ENCODE results near the gene RAX2.

The RAX2 gene

DNA sequence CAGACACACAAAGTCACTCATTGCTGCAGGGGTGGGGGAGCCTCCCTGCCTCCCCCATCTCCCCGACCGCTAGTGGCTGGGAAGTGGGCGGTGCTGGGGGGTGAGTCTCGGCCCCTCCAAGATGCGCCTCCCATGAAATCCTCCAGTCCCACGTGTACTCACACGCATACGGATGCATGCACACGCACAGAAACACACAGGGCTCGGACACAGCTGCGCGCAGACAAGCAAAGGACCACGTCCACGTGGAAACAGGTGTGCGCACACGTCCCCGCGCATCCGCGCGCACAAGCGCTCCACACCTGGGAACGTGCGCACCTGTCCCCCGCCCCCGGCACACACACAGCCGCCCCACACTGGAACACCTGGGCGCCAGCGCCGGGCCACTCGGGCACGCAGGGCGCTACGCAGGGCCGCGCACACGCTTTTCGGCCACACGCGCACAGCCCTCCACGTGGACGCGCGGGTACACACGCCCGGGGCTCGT lies 13.5 kb upstream of the RAX2 start:
- no peak overlapping the region for H2AFZ ChIP-seq (ENCODE audit: low read depth)

DNA sequence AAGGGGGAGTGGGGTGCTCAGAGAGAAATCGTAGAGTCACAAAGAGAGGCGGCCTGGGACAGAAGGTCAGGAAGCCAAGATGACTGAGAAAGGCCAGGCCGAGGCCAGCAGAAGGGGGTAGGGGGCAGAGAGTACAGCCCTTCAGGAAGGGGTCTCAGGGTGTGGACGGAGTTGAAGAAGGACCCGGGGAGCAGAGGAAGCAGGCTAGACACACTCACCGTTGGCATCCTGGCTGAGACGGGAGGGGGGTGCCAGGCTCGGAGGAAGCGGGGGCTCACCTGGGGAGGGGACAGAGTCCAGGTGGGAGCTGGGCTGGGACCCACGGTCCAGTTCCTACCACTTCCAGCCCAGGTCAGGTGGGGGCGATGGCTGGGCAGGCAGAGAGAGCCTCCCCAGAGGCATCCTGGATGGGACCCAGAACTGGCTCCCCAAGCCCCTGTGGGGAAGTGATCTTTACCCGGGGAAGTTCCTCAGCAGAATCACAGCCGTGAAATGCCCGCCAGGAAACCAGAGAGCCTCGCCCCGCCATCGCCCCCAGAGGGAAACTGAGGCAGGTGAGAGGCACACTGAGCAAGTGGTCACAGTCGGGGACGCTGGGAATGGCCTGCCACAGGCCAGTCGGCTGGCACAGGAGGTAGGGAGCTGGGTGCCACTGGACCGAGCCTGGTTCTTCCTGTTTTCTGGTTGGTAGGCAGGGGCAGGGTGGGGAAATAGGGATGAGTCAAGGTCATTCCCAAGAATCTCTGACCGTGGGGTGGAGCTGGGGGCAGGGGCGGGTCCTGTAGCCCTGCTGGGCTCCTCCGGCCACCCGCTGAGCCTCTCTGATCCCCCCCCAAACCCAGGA lies 12.8 kb upstream of the RAX2 start:
- no peaks in the 10 kb centered on the region for H4K20me1 ChIP-seq (ENCODE audit: insufficient read depth)
- H3K79me2 ChIP-seq (ENCODE audit: insufficient read depth, low read depth): no peaks in the 10 kb centered on the region
- no peak overlapping the region for H3K27ac ChIP-seq
- no peak overlapping the region for H3K4me3 ChIP-seq (IDR thresholded peaks at IDR 0.05; ENCODE audit: insufficient read depth, low read depth, low read length)
- no peaks in the 10 kb centered on the region for H3K36me3 ChIP-seq (ENCODE audit: insufficient read depth)
- H3K4me1 ChIP-seq (ENCODE audit: low read depth, poor library complexity, severe bottlenecking): no peaks in the 10 kb centered on the region
- no peak overlapping the region for H2AFZ ChIP-seq (ENCODE audit: low read depth)
- no peak overlapping the region for H3K9ac ChIP-seq
- no peak overlapping the region for H3K4me2 ChIP-seq
- TF ChIP-seq, protein P1, sequence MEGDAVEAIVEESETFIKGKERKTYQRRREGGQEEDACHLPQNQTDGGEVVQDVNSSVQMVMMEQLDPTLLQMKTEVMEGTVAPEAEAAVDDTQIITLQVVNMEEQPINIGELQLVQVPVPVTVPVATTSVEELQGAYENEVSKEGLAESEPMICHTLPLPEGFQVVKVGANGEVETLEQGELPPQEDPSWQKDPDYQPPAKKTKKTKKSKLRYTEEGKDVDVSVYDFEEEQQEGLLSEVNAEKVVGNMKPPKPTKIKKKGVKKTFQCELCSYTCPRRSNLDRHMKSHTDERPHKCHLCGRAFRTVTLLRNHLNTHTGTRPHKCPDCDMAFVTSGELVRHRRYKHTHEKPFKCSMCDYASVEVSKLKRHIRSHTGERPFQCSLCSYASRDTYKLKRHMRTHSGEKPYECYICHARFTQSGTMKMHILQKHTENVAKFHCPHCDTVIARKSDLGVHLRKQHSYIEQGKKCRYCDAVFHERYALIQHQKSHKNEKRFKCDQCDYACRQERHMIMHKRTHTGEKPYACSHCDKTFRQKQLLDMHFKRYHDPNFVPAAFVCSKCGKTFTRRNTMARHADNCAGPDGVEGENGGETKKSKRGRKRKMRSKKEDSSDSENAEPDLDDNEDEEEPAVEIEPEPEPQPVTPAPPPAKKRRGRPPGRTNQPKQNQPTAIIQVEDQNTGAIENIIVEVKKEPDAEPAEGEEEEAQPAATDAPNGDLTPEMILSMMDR (conservative IDR thresholded peaks at IDR 0.05; ENCODE audit: low read depth, low read length): no peak
- peaks cover 55% of the 10 kb centered on the region for H3K27me3 ChIP-seq (ENCODE audit: insufficient read depth, low read depth)

More for the DNA sequence above, 13.5 kb upstream of the RAX2 start:
- H3K27me3 ChIP-seq (ENCODE audit: insufficient read depth, low read depth): peaks cover 58% of the 10 kb centered on the region
- no peaks in the 10 kb centered on the region for H4K20me1 ChIP-seq (ENCODE audit: insufficient read depth)
- no peaks in the 10 kb centered on the region for H3K4me1 ChIP-seq (ENCODE audit: low read depth, poor library complexity, severe bottlenecking)
- no peak overlapping the region for H3K9ac ChIP-seq
- TF ChIP-seq, protein P1 (conservative IDR thresholded peaks at IDR 0.05; ENCODE audit: low read depth, low read length): no peak
- H3K79me2 ChIP-seq (ENCODE audit: insufficient read depth, low read depth): no peaks in the 10 kb centered on the region
- no peak overlapping the region for H3K4me3 ChIP-seq (IDR thresholded peaks at IDR 0.05; ENCODE audit: insufficient read depth, low read depth, low read length)
- no peak overlapping the region for H3K27ac ChIP-seq
- no peak overlapping the region for H3K4me2 ChIP-seq
- no peaks in the 10 kb centered on the region for H3K36me3 ChIP-seq (ENCODE audit: insufficient read depth)

DNA sequence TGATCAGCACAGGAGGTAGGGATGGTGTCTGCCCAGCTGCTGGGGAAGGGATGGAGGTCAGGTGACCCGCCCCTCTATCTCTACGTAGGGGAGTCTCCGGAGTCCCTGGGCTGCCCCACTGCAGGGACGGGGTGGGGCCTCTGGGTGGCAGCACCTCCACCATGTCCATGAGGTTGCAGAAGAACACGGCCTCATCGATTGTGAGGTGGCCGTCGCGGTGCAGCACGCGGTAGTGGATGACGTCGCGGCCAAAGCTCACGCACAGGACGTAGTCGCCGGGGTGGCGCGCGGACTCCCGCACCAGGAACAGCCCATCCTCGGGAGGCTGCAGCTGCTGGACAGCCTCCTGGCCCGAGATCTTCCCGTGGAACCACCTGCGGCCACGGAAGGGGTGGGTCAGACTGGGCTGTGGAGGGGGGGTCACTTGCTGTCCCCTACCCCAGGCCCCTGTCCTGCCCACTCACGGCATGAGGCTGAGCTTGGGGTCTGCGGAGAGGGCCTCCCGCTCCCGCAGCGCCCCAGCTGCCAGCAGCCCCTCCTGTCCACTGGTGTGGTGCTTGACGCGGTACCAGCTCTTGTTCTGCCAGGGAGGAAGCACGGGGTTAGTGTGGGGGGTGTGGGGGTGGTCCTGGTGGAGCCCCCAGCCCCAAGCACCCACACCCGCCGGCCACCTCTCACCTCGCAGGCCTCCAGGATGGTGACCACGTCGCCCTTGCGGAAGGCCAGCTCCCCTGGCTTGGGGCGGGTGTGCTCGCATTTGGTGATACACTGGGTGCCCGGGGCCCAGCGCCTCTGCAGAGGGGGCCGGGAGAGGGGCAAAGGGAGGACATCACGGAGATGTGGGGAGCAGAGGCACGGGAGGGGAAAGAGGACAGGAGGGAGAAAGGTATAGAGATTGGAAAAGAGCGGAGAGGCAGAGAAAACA lies 11.9 kb upstream of the RAX2 start:
- Histone ChIP-seq H3K4me3 (IDR thresholded peaks at IDR 0.05; ENCODE audit: insufficient read depth, low read depth, low read length) (no peak overlapping the region), H3K9ac (no peak overlapping the region), H3K4me2 (no peak overlapping the region), H3K27ac (no peak overlapping the region), H4K20me1 (ENCODE audit: insufficient read depth) (no peaks in the 10 kb centered on the region), H3K27me3 (ENCODE audit: insufficient read depth, low read depth) (peaks cover 49% of the 10 kb centered on the region), H3K79me2 (ENCODE audit: insufficient read depth, low read depth) (no peaks in the 10 kb centered on the region), H2AFZ (ENCODE audit: low read depth) (no peak overlapping the region), H3K36me3 (ENCODE audit: insufficient read depth) (no peaks in the 10 kb centered on the region), H3K4me1 (ENCODE audit: low read depth, poor library complexity, severe bottlenecking) (no peaks in the 10 kb centered on the region)
- TF ChIP-seq, protein P1 (conservative IDR thresholded peaks at IDR 0.05; ENCODE audit: low read depth, low read length): no peak

DNA sequence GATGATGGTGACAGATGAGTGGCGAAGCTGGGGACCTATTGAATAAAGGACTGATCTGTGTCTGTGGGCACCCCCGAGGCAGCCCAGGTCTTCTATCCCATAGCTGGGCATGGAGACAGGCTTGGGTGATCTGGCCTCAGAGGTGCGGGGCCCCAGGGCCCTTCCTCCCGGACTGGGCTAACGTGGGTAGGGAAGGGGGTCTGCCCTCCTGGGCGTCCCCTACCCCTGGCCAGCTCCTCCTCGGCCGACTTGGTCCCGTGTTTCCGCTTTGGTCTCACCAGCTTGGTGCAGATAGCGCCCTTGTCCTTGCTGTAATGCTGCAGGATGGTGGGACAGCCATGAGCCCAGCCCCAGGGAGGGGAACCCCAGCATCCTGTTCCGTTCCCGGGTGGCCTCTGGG lies 10.9 kb upstream of the RAX2 start:
- Histone ChIP-seq H3K4me1 (ENCODE audit: low read depth, poor library complexity, severe bottlenecking) (no peaks in the 10 kb centered on the region), H3K27ac (no peak overlapping the region), H2AFZ (ENCODE audit: low read depth) (no peak overlapping the region), H3K79me2 (ENCODE audit: insufficient read depth, low read depth) (no peaks in the 10 kb centered on the region), H3K27me3 (ENCODE audit: insufficient read depth, low read depth) (peaks cover 47% of the 10 kb centered on the region), H3K9ac (no peak overlapping the region), H4K20me1 (ENCODE audit: insufficient read depth) (no peaks in the 10 kb centered on the region), H3K4me3 (IDR thresholded peaks at IDR 0.05; ENCODE audit: insufficient read depth, low read depth, low read length) (no peak overlapping the region), H3K36me3 (ENCODE audit: insufficient read depth) (no peaks in the 10 kb centered on the region), H3K4me2 (no peak overlapping the region)
- TF ChIP-seq, protein P1 (conservative IDR thresholded peaks at IDR 0.05; ENCODE audit: low read depth, low read length): no peak
